Nephron (organoid): ENCODE measurements around the gene ZBTB24.

Experiments
- H3K27ac Mint-ChIP-seq, 3 experiments: 2 replicates each; pipeline ENCODE4 v1.8.0; 2020; ENCODE audit warnings: mixed read lengths in 3 of 3, mild to moderate bottlenecking in 2 of 3, moderate library complexity in 1 of 3
- H3K27me3 Mint-ChIP-seq: 2 replicates; pipeline ENCODE4 v1.8.0; 2021; ENCODE audit warnings: low read depth, mild to moderate bottlenecking, moderate library complexity, mixed read lengths
- H3K36me3 Mint-ChIP-seq: 2 replicates; pipeline ENCODE4 v1.8.0; 2020; ENCODE audit warnings: low read depth, mixed read lengths
- H3K4me1 Mint-ChIP-seq: 2 replicates; pipeline ENCODE4 v1.8.0; 2020; ENCODE audit warnings: mixed read lengths
- H3K4me3 Mint-ChIP-seq, 3 experiments: 2 replicates each; pipeline ENCODE4 v1.8.0; 2020; ENCODE audit warnings: mild to moderate bottlenecking in 3 of 3, mixed read lengths in 3 of 3, moderate library complexity in 2 of 3
- H3K9me3 Mint-ChIP-seq: 2 replicates; pipeline ENCODE4 v1.8.0; 2020; ENCODE audit warnings: mixed read lengths
- TF ChIP-seq, protein P1 (sequence below), 3 experiments: fragments of 200-600 bp; sonication (generic); IDR thresholded peaks; one replicate each; pipeline ENCODE4 v1.5.0; 2021; ENCODE audit warnings: antibody characterized with exemption in 3 of 3; ENCODE audit not compliant: unreplicated experiment in 3 of 3

Gene ZBTB24

DNA sequence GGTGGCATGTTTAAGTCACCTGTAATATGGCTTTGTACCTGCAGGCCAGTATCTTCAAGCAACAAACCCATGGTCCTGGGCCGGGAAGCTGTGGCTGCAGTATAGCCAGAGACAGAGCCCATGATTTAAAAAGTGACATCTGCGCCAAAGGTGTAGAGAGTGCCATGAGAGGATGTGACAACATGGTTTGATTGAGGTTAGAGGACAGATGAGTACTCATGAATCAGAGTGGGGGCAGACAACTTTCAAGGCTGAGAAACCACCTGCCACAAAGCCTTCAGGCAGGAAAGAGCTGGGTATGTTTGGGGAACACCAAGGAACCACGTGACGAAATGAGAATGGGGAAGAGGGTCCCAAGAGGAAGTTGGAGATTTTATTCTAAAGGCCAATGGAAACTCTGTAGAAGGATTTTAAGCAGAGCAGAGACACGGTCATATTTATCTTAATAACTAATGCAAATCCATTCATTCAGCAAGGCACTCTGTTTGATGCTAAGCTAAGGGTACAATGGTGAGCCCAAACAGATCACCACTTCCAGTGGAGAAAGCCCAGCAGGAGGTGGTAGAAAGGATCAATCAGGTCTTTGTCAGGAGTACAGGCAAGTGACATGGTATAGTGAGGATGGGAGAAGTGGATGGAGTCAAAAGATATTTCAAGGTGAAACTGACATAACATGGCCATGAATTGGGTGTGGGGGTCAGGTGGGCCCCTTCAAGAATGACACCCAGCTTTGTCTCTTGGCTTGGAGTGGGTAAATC lies 24.1 kb downstream of the ZBTB24 start:
- peaks cover 17% of the 10 kb centered on the region for H3K4me1 Mint-ChIP-seq
- H3K4me3 Mint-ChIP-seq: peak overlapping the region in 1 of 3 experiments; percentile 45
- H3K9me3 Mint-ChIP-seq: no peaks in the 10 kb centered on the region
- H3K27ac Mint-ChIP-seq: no peak overlapping the region
- TF ChIP-seq, protein P1, sequence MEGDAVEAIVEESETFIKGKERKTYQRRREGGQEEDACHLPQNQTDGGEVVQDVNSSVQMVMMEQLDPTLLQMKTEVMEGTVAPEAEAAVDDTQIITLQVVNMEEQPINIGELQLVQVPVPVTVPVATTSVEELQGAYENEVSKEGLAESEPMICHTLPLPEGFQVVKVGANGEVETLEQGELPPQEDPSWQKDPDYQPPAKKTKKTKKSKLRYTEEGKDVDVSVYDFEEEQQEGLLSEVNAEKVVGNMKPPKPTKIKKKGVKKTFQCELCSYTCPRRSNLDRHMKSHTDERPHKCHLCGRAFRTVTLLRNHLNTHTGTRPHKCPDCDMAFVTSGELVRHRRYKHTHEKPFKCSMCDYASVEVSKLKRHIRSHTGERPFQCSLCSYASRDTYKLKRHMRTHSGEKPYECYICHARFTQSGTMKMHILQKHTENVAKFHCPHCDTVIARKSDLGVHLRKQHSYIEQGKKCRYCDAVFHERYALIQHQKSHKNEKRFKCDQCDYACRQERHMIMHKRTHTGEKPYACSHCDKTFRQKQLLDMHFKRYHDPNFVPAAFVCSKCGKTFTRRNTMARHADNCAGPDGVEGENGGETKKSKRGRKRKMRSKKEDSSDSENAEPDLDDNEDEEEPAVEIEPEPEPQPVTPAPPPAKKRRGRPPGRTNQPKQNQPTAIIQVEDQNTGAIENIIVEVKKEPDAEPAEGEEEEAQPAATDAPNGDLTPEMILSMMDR (IDR thresholded peaks at IDR 0.05; ENCODE audit: unreplicated experiment in 3 of 3): no peak
- H3K27me3 Mint-ChIP-seq: peaks cover 11% of the 10 kb centered on the region
- H3K36me3 Mint-ChIP-seq: peaks cover 16% of the 10 kb centered on the region

DNA sequence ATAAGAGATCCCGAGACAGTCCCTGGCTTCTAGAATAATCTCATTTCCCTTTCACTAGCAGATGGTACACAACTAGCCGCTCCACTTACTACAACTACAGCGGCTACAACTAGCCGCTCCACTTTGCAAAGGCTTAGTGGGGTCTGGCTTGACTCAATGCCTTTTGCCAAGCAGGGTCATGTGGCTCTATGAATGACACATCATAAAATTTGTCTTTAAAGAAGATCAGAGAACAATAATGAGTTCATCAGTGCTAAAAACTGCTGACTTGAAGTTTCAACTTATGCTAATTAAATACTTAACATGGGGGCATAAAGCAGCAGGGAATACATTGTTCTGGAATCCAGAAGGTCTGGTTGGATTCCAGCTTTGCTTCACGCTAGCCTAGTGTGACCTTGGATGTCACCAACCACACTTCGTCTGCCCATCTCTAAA lies 25.4 kb downstream of the ZBTB24 start:
- H3K9me3 Mint-ChIP-seq: no peaks in the 10 kb centered on the region

GRCh38 chr6:109456710-109457561 lies 26.1 kb downstream of the ZBTB24 start:
- Mint-ChIP-seq H3K4me3 (peak overlapping the region; percentile 75 to 84 (median 84)), H3K36me3 (peaks cover 6% of the 10 kb centered on the region), H3K27me3 (peaks cover 14% of the 10 kb centered on the region), H3K4me1 (peaks cover 25% of the 10 kb centered on the region), H3K9me3 (no peaks in the 10 kb centered on the region), H3K27ac (peak overlapping the region in 1 of 3 experiments; percentile 8)
- TF ChIP-seq, protein P1 (IDR thresholded peaks at IDR 0.05; ENCODE audit: unreplicated experiment in 3 of 3): no peak

More for the DNA sequence above, 25.4 kb downstream of the ZBTB24 start:
- Mint-ChIP-seq H3K36me3 (peaks cover 10% of the 10 kb centered on the region), H3K27me3 (peaks cover 11% of the 10 kb centered on the region), H3K4me1 (peaks cover 22% of the 10 kb centered on the region), H3K27ac (no peak overlapping the region), H3K4me3 (peak overlapping the region; percentile 37 to 84 (median 37))
- TF ChIP-seq, protein P1 (IDR thresholded peaks at IDR 0.05; ENCODE audit: unreplicated experiment in 3 of 3): no peak

DNA sequence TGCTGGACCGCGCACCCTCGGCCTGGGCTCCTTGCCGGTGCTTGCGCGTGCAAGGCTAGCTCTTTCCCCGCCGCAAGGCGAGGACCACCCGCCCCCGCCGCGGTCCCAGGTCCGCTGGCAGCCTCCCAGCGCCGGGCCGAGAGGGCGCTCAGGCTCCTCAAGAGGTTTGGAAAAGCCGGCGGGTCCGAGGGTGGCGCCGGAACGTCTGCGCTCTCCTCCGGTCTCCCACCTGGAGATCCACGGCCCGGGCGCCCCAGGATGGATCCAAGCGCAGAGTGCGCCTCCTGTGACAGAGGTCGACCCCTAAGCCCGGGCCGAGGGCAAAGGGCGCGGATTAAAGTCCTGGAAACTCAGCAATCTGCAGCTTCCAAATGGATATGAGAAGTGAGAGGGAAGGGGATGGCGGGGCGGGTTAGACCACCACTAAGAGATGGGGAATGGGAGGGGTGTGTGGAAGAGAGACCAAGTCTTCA lies 26.9 kb downstream of the ZBTB24 start:
- peaks cover 25% of the 10 kb centered on the region for H3K4me1 Mint-ChIP-seq
- peak overlapping the region; percentile 75 to 84 (median 84) for H3K4me3 Mint-ChIP-seq
- H3K9me3 Mint-ChIP-seq: no peaks in the 10 kb centered on the region
- peaks cover 3% of the 10 kb centered on the region for H3K36me3 Mint-ChIP-seq
- H3K27ac Mint-ChIP-seq: no peak overlapping the region
- H3K27me3 Mint-ChIP-seq: peaks cover 14% of the 10 kb centered on the region
- TF ChIP-seq, protein P1 (IDR thresholded peaks at IDR 0.05; ENCODE audit: unreplicated experiment in 3 of 3): no peak

DNA sequence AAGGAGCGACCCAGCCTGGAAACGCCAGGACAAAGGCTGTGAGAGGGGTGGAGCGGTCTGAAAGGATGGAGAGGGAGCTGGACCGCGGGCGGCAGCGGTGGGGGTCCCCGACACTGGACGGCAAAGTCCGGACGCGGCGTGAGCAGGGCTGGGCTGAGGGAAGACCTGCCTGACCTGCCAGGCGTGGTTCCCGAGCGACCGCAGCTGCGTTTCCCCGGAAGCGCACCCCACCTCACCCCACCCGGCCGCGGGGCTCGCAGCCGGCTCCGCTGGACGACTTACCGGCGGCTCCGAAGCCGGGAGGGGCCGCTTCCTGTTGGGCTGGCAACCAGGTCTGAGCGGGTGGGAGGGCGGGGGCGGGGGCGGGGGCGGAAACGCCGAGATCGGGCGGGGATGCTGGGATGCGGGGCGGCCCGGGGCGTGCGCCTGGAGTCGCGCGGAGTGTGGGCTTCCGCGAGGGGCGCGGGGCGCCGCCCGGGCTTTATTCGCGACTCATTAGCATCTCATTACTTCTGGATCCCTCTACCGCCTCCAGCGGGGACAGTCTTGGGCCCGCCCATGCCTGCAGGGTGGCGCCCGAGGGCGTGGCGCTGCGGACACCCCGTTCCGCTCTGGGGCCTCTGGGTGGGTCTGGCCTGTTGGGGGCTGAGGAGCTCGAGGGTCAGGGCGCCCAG lies 27.4 kb downstream of the ZBTB24 start, which contains the start of gene MICAL1:
Gene MICAL1 (minus strand): TSS at position 336 of the 674 bp plus-strand sequence. CDS start 1,576 bp downstream, outside the sequence.
- peaks cover 14% of the 10 kb centered on the region for H3K27me3 Mint-ChIP-seq
- TF ChIP-seq, protein P1 (IDR thresholded peaks at IDR 0.05; ENCODE audit: unreplicated experiment in 3 of 3): peak; percentile 24 to 44 (median 25)
- H3K36me3 Mint-ChIP-seq: peaks cover 7% of the 10 kb centered on the region
- peak within 1 kb of the TSS; percentile 70 to 85 (median 72) for H3K27ac Mint-ChIP-seq
- H3K4me3 Mint-ChIP-seq: peak within 1 kb of the TSS; percentile 97
- no peaks in the 10 kb centered on the region for H3K9me3 Mint-ChIP-seq
- H3K4me1 Mint-ChIP-seq: peaks cover 29% of the 10 kb centered on the region
